ENCODE measurements around the gene SORL1.

Gene SORL1

GRCh38 chr11:121427400-121427744 is 24.7 kb upstream of the SORL1 start:
- no peaks in the 10 kb centered on the region for H3K79me2 ChIP-seq (ENCODE audit: control insufficient read depth, insufficient read depth, low read length, unreplicated experiment)
- H2AFZ ChIP-seq (ENCODE audit: low read length, unreplicated experiment), result no peak overlapping the region
- no peaks in the 10 kb centered on the region for H3K4me1 ChIP-seq (ENCODE audit: control insufficient read depth, insufficient read depth, low read length, unreplicated experiment)
- H3K36me3 ChIP-seq (ENCODE audit: insufficient read depth, low read length), result no peaks in the 10 kb centered on the region
- peaks cover 80% of the 10 kb centered on the region for H3K27me3 ChIP-seq (ENCODE audit: insufficient read depth, low read length)
- H3K27ac ChIP-seq (ENCODE audit: low read depth, low read length), result no peak overlapping the region
- H3K4me3 ChIP-seq (ENCODE audit: low read depth, low read length), result no peak overlapping the region

- Histone ChIP-seq H3K4me1 (ENCODE audit: control insufficient read depth, insufficient read depth, low read length, unreplicated experiment) (no peaks in the 10 kb centered on the region), H3K36me3 (ENCODE audit: insufficient read depth, low read length) (no peaks in the 10 kb centered on the region), H3K4me3 (ENCODE audit: low read depth, low read length) (no peak overlapping the region), H3K27ac (ENCODE audit: low read depth, low read length) (no peak overlapping the region), H3K27me3 (ENCODE audit: insufficient read depth, low read length) (peaks cover 78% of the 10 kb centered on the region), H2AFZ (ENCODE audit: low read length, unreplicated experiment) (no peak overlapping the region), H3K79me2 (ENCODE audit: control insufficient read depth, insufficient read depth, low read length, unreplicated experiment) (no peaks in the 10 kb centered on the region)
Observed at GRCh38 chr11:121429556-121429955, 22.6 kb upstream of the SORL1 start.

GRCh38 chr11:121431820-121432526 is 20.1 kb upstream of the SORL1 start:
- no peaks in the 10 kb centered on the region for H3K4me1 ChIP-seq (ENCODE audit: control insufficient read depth, insufficient read depth, low read length, unreplicated experiment)
- H3K27me3 ChIP-seq (ENCODE audit: insufficient read depth, low read length), result peaks cover 87% of the 10 kb centered on the region
- no peak overlapping the region for H3K27ac ChIP-seq (ENCODE audit: low read depth, low read length)
- H3K4me3 ChIP-seq (ENCODE audit: low read depth, low read length), result no peak overlapping the region
- H3K36me3 ChIP-seq (ENCODE audit: insufficient read depth, low read length), result no peaks in the 10 kb centered on the region
- no peaks in the 10 kb centered on the region for H3K79me2 ChIP-seq (ENCODE audit: control insufficient read depth, insufficient read depth, low read length, unreplicated experiment)
- no peak overlapping the region for H2AFZ ChIP-seq (ENCODE audit: low read length, unreplicated experiment)

- no peaks in the 10 kb centered on the region for H3K4me1 ChIP-seq (ENCODE audit: control insufficient read depth, insufficient read depth, low read length, unreplicated experiment)
- H3K4me3 ChIP-seq (ENCODE audit: low read depth, low read length), result no peak overlapping the region
Observed at GRCh38 chr11:121435132-121435531, 17.0 kb upstream of the SORL1 start.

GRCh38 chr11:121435551-121436511 is 16.3 kb upstream of the SORL1 start:
- Histone ChIP-seq H3K27me3 (ENCODE audit: insufficient read depth, low read length) (peaks cover 63% of the 10 kb centered on the region), H2AFZ (ENCODE audit: low read length, unreplicated experiment) (no peak overlapping the region)

More at GRCh38 chr11:121435132-121435531, 17.0 kb upstream of the SORL1 start:
- Histone ChIP-seq H3K79me2 (ENCODE audit: control insufficient read depth, insufficient read depth, low read length, unreplicated experiment) (no peaks in the 10 kb centered on the region), H3K27me3 (ENCODE audit: insufficient read depth, low read length) (peaks cover 63% of the 10 kb centered on the region), H3K36me3 (ENCODE audit: insufficient read depth, low read length) (no peaks in the 10 kb centered on the region), H2AFZ (ENCODE audit: low read length, unreplicated experiment) (no peak overlapping the region), H3K27ac (ENCODE audit: low read depth, low read length) (no peak overlapping the region)

GRCh38 chr11:121437018-121437685 is 15.0 kb upstream of the SORL1 start:
- H2AFZ ChIP-seq (ENCODE audit: low read length, unreplicated experiment), result no peak overlapping the region
- no peaks in the 10 kb centered on the region for H3K79me2 ChIP-seq (ENCODE audit: control insufficient read depth, insufficient read depth, low read length, unreplicated experiment)
- H3K27ac ChIP-seq (ENCODE audit: low read depth, low read length), result no peak overlapping the region
- H3K4me1 ChIP-seq (ENCODE audit: control insufficient read depth, insufficient read depth, low read length, unreplicated experiment), result no peaks in the 10 kb centered on the region
- no peak overlapping the region for H3K4me3 ChIP-seq (ENCODE audit: low read depth, low read length)
- H3K27me3 ChIP-seq (ENCODE audit: insufficient read depth, low read length), result peaks cover 52% of the 10 kb centered on the region
- H3K36me3 ChIP-seq (ENCODE audit: insufficient read depth, low read length), result no peaks in the 10 kb centered on the region

More at GRCh38 chr11:121435551-121436511, 16.3 kb upstream of the SORL1 start:
- Histone ChIP-seq H3K4me1 (ENCODE audit: control insufficient read depth, insufficient read depth, low read length, unreplicated experiment) (no peaks in the 10 kb centered on the region), H3K4me3 (ENCODE audit: low read depth, low read length) (no peak overlapping the region), H3K36me3 (ENCODE audit: insufficient read depth, low read length) (no peaks in the 10 kb centered on the region), H3K27ac (ENCODE audit: low read depth, low read length) (no peak overlapping the region), H3K79me2 (ENCODE audit: control insufficient read depth, insufficient read depth, low read length, unreplicated experiment) (no peaks in the 10 kb centered on the region)

- Histone ChIP-seq H3K79me2 (ENCODE audit: control insufficient read depth, insufficient read depth, low read length, unreplicated experiment) (no peaks in the 10 kb centered on the region), H3K27me3 (ENCODE audit: insufficient read depth, low read length) (peaks cover 46% of the 10 kb centered on the region), H3K4me1 (ENCODE audit: control insufficient read depth, insufficient read depth, low read length, unreplicated experiment) (no peaks in the 10 kb centered on the region), H2AFZ (ENCODE audit: low read length, unreplicated experiment) (no peak overlapping the region), H3K36me3 (ENCODE audit: insufficient read depth, low read length) (no peaks in the 10 kb centered on the region), H3K27ac (ENCODE audit: low read depth, low read length) (no peak overlapping the region), H3K4me3 (ENCODE audit: low read depth, low read length) (no peak overlapping the region)
Observed at GRCh38 chr11:121437686-121438078, 14.4 kb upstream of the SORL1 start.

- H3K36me3 ChIP-seq (ENCODE audit: insufficient read depth, low read length), result no peaks in the 10 kb centered on the region
- H3K27me3 ChIP-seq (ENCODE audit: insufficient read depth, low read length), result peaks cover 43% of the 10 kb centered on the region
- no peak overlapping the region for H2AFZ ChIP-seq (ENCODE audit: low read length, unreplicated experiment)
- no peak overlapping the region for H3K27ac ChIP-seq (ENCODE audit: low read depth, low read length)
- no peak overlapping the region for H3K4me3 ChIP-seq (ENCODE audit: low read depth, low read length)
- no peaks in the 10 kb centered on the region for H3K79me2 ChIP-seq (ENCODE audit: control insufficient read depth, insufficient read depth, low read length, unreplicated experiment)
- H3K4me1 ChIP-seq (ENCODE audit: control insufficient read depth, insufficient read depth, low read length, unreplicated experiment), result no peaks in the 10 kb centered on the region
Observed at GRCh38 chr11:121439337-121439736, 12.8 kb upstream of the SORL1 start.

- Histone ChIP-seq H3K4me1 (ENCODE audit: control insufficient read depth, insufficient read depth, low read length, unreplicated experiment) (no peaks in the 10 kb centered on the region), H3K79me2 (ENCODE audit: control insufficient read depth, insufficient read depth, low read length, unreplicated experiment) (no peaks in the 10 kb centered on the region), H3K27ac (ENCODE audit: low read depth, low read length) (no peak overlapping the region), H3K36me3 (ENCODE audit: insufficient read depth, low read length) (no peaks in the 10 kb centered on the region), H2AFZ (ENCODE audit: low read length, unreplicated experiment) (no peak overlapping the region), H3K4me3 (ENCODE audit: low read depth, low read length) (no peak overlapping the region), H3K27me3 (ENCODE audit: insufficient read depth, low read length) (peaks cover 43% of the 10 kb centered on the region)
Observed at GRCh38 chr11:121439759-121440158, 12.4 kb upstream of the SORL1 start.

GRCh38 chr11:121441521-121441920 is 10.6 kb upstream of the SORL1 start:
- no peak overlapping the region for H3K27ac ChIP-seq (ENCODE audit: low read depth, low read length)
- no peaks in the 10 kb centered on the region for H3K4me1 ChIP-seq (ENCODE audit: control insufficient read depth, insufficient read depth, low read length, unreplicated experiment)
- H3K36me3 ChIP-seq (ENCODE audit: insufficient read depth, low read length), result no peaks in the 10 kb centered on the region
- H3K79me2 ChIP-seq (ENCODE audit: control insufficient read depth, insufficient read depth, low read length, unreplicated experiment), result no peaks in the 10 kb centered on the region
- H2AFZ ChIP-seq (ENCODE audit: low read length, unreplicated experiment), result no peak overlapping the region
- peaks cover 26% of the 10 kb centered on the region for H3K27me3 ChIP-seq (ENCODE audit: insufficient read depth, low read length)
- no peak overlapping the region for H3K4me3 ChIP-seq (ENCODE audit: low read depth, low read length)
